Activated CD8-positive, alpha-beta T cell treated with anti-CD3 and anti-CD28 coated beads, Interleukin-2, amount 10 ng/mL, durations not matched to agents 7 days and 5 days (primary cell): ENCODE measurements around the gene VSTM4. TPM values are rescaled to one million over a fixed set of nuclear protein-coding genes. Genes with fewer than 3 reads are reported as not detected.

Experiments
- ATAC-seq: fragments of 150-1000 bp; cut with Tn5 transposase; one replicate; pipeline ENCODE4 v1.10.0; 2021; ENCODE audit warnings: moderate library complexity
- CTCF ChIA-PET: fragments of 350-600 bp; sonication (Branson Sonifier 250); formaldehyde crosslinking; loops from one replicate; lab custom pipeline; 2021; ENCODE audit warnings: antibody characterized with exemption; lab: Charles Lee
- POLR2A ChIA-PET: fragments of 350-600 bp; sonication (Branson Sonifier 250); formaldehyde crosslinking; loops from one replicate; lab custom pipeline; 2021; ENCODE audit warnings: antibody characterized with exemption; lab: Charles Lee
- DNase-seq: peaks from one replicate; pipeline ENCODE4 v3.0.0-alpha.2; 2020
- H3K27ac Mint-ChIP-seq: one replicate; pipeline ENCODE4 v1.8.0; 2021; ENCODE audit warnings: mild to moderate bottlenecking, mixed read lengths
- H3K27me3 Mint-ChIP-seq: one replicate; pipeline ENCODE4 v1.8.0; 2021; ENCODE audit warnings: low read depth, mixed read lengths
- H3K36me3 Mint-ChIP-seq: one replicate; pipeline ENCODE4 v1.8.0; 2021; ENCODE audit warnings: low read depth, mixed read lengths
- H3K4me1 Mint-ChIP-seq: one replicate; pipeline ENCODE4 v1.8.0; 2021; ENCODE audit warnings: low read depth, mixed read lengths
- H3K4me3 Mint-ChIP-seq: one replicate; pipeline ENCODE4 v1.8.0; 2021; ENCODE audit warnings: mild to moderate bottlenecking, mixed read lengths
- H3K9me3 Mint-ChIP-seq: one replicate; pipeline ENCODE4 v1.8.0; 2022; ENCODE audit warnings: mixed read lengths; ENCODE audit not compliant: insufficient read depth
- total RNA-seq, 2 experiments: library from RNA; stranded (reverse); gene quantifications; one replicate each; pipeline ENCODE4 v1.2.3, GENCODE V29; 2021

Gene VSTM4
- total RNA-seq, 2 experiments from 2014 or later: not detected

DNA sequence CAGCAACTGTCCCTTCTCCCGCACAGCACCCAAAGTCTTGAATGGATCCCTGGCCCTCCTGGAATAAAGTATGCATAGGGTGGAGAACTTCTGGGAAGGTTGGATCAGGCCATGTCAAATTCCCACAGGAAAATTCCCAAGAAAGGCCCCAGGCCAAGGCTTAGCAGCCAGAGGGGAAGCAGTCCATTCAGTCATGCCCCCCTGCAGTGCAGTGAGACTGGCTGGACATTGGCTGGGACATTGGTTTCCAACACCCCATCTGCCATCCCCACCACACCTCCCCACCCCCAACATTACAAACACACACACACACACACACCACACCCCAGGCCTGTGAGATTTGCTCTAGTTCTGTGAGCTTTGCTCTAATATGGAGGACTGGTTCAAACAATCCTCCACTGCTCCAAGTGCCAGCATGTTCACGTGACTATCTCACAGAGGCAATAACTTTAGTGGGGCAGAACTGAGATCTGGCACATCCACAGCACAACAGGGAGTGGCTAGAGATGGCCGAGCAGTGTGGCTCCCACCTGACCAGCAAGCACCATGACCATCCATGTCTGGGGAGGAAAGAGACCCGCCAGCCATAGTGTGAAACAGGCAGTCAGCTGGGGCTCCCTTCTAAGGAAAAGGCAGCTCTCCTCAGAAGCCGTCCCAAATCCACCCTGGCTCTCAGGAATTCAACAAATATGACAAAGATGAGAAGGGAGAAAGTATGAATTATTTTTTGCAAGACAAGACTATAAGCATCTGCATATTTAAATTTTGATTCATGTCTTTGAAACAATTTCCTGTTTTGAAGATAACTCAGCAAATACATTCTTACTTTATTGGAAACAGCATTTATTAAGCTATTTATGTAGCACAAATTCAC, 25.2 kb upstream of the VSTM4 start:
- Mint-ChIP-seq H3K4me1 (peaks cover 2% of the 10 kb centered on the region), H3K27me3 (peaks cover 18% of the 10 kb centered on the region), H3K9me3 (no peaks in the 10 kb centered on the region), H3K27ac (no peak overlapping the region), H3K36me3 (no peaks in the 10 kb centered on the region), H3K4me3 (no peak overlapping the region)
- ATAC-seq (no peak), DNase-seq (no peak)
- CTCF ChIA-PET: no interaction called here
- POLR2A ChIA-PET: no interaction called here

DNA sequence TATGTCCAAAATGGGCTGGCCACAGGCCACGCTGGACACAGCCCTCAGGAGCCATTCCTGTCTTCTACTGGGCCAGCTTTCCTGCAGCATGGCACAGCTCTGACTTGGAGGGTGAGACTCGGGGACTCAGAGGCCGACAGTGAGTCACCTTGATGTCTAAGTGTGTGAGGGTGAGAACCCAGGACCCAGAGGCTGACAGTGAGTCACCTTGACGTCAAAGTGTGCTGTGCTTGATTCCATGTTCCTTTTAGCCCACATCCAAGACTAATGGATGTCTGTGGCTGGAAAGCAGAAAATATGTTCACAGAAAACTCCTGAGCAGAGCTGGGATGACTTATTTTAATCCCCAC, 24.5 kb upstream of the VSTM4 start:
- Mint-ChIP-seq H3K27ac (no peak overlapping the region), H3K4me1 (peaks cover 3% of the 10 kb centered on the region), H3K27me3 (peaks cover 19% of the 10 kb centered on the region), H3K36me3 (no peaks in the 10 kb centered on the region), H3K4me3 (no peak overlapping the region), H3K9me3 (no peaks in the 10 kb centered on the region)
- DNase-seq: no peak
- POLR2A ChIA-PET: no interaction called here
- ATAC-seq: no peak
- CTCF ChIA-PET: no interaction called here

DNA sequence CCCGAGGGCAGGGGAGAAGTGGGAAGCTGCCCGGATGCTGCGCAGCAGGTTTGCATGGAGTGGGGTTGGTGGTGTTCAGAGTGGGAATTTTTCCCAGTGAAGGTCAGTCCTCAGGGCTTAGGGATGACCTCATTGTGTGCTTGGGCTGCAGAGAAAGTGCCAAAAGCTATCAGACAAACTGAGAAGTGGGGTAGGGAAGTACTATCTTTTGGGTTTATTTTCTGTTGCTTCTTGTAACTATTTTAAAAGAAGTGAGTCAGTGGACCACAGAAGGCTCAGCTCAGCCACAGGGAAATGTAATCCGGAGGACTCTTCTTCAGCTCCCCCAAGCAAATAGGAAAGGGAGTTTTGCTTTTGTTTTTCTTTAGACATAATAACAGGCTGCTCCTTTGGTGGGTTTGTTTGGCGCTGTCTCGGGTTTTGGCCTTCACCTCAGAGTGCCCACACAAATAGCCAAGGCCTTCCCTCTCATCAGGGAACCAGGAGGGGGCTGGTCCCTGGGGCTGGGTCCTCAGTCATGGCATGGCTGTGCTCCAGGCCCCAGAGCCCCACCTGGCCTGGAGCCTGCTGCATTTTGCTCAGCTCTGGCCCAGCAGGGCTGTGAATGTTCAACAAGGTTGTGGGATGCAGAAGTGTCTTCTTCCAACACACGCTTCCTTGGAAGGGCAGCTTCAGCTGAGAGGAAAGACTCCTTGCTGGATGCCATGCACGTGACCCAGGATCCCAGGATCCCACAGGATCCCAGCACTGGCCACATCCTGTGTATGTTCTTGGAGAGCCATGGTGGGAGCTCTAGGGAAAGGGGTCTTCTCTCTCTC, 23.9 kb upstream of the VSTM4 start:
- Mint-ChIP-seq H3K27ac (no peak overlapping the region), H3K4me3 (no peak overlapping the region), H3K4me1 (peaks cover 3% of the 10 kb centered on the region), H3K36me3 (no peaks in the 10 kb centered on the region), H3K27me3 (peaks cover 23% of the 10 kb centered on the region), H3K9me3 (no peaks in the 10 kb centered on the region)
- no peak for ATAC-seq
- CTCF ChIA-PET: no interaction called here
- POLR2A ChIA-PET: no interaction called here
- DNase-seq: no peak

DNA sequence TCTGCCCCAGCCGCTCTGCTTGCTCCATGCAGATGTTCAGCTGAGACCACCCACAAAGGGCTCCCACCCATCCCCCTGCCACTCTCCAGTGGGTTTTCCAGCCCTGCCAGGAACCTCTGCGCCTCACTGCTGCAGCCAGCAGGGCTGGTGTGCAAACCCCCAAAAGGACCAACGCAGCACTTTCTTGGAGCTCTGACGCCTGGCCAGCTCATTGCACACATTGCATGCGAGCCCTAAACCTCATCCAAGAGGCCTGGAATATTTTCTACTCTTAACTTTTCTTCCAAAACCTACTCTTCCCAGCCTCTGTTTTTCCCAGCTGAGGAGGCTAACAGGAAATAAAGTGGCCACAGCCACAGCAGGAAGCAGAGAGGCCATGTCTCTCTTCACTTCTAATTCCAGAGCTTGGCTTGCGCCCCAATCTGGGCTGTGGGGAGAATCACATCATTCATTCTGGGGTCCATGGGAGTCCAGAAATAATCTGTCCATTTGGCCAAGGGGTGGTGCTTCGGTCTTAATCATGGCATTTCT, 23.1 kb upstream of the VSTM4 start:
- no peak for ATAC-seq
- Mint-ChIP-seq H3K27me3 (peaks cover 26% of the 10 kb centered on the region), H3K36me3 (no peaks in the 10 kb centered on the region), H3K9me3 (no peaks in the 10 kb centered on the region), H3K4me1 (peaks cover 3% of the 10 kb centered on the region), H3K27ac (no peak overlapping the region), H3K4me3 (no peak overlapping the region)
- ChIA-PET CTCF (no interaction called here), POLR2A (no interaction called here)
- DNase-seq: no peak

DNA sequence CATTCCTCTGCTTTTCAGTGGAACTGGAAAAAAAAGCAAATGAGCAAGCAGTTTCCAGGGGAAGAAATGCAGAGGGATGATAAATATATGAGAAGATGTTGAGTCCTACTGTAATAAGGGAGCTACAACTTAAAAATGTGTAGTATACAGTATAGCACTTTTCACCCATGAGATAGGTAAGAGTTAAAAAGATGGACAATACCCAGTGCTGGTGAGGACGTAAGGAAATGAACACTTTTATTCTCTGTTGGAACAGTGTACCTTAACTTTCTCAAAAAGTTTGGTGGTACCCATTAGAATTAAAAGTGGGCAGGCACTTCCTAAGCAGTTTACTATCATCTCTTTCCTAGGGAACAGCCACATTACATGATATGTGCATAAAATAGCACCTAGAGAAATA, 21.2 kb upstream of the VSTM4 start:
- H3K27me3 Mint-ChIP-seq: peaks cover 23% of the 10 kb centered on the region
- DNase-seq (no peak), ATAC-seq (no peak)
- POLR2A ChIA-PET: no interaction called here
- peaks cover 3% of the 10 kb centered on the region for H3K4me1 Mint-ChIP-seq
- H3K36me3 Mint-ChIP-seq: no peaks in the 10 kb centered on the region
- H3K4me3 Mint-ChIP-seq: no peak overlapping the region
- H3K9me3 Mint-ChIP-seq: no peaks in the 10 kb centered on the region
- no peak overlapping the region for H3K27ac Mint-ChIP-seq
- CTCF ChIA-PET: no interaction called here

DNA sequence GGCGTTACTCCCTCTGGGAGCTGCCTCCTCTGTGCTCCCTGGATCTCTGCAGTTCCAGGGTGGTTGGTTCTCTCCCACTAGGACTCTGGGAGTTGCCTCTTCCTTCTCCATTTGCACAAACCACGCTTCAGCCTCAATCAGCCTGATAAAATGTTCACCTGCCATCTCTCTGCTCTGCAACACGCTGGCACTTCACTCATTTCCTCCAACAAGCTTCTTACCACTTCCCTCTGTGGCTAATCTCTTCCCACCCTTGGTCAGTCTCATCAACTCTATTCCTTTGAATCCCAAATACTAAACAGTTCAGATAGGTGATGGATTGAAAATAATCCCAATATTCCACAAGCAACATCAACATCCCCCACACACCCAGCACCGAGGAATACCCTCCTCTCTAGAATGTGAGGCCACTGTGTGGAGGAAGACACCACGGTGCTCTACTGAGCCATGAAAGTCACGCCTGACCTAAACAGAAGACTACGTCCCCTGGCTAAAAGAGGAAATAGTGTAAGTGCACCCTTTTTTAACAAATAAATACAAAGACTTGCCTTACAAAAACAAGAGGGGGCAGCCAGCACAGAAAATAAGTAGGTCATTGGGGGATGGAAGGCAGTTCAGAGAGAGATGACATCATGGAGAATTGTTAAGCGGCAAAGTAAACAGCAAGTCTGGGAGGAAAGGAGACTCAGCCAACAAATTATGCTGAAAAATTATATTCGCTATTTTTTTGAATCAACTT, 20.4 kb upstream of the VSTM4 start:
- Mint-ChIP-seq H3K4me3 (no peak overlapping the region), H3K9me3 (no peaks in the 10 kb centered on the region), H3K27me3 (peaks cover 22% of the 10 kb centered on the region), H3K4me1 (peaks cover 3% of the 10 kb centered on the region), H3K36me3 (no peaks in the 10 kb centered on the region), H3K27ac (no peak overlapping the region)
- ChIA-PET CTCF (no interaction called here), POLR2A (no interaction called here)
- ATAC-seq (no peak), DNase-seq (no peak)

DNA sequence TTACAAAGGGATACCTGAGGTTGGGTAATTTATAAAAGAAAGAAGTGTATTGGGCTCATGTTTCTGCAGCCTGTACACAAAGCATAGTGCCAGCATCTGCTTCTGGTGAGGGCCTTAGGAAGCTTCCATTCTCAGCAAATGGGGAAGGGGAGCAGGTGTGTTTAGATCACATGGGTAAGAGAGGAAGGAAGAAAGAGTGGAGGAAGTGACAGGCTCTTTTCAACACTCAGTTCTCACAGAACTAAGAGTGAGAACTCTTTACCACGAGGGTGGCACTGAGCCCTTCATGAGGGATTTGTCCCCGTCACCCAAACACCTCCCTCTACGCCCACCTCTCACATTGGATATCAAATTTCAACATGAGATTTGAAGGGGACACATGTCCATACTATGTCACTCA, 19.0 kb upstream of the VSTM4 start:
- no peak for DNase-seq
- no peak overlapping the region for H3K4me3 Mint-ChIP-seq
- H3K36me3 Mint-ChIP-seq: no peaks in the 10 kb centered on the region
- ChIA-PET CTCF (no interaction called here), POLR2A (no interaction called here)
- peaks cover 3% of the 10 kb centered on the region for H3K4me1 Mint-ChIP-seq
- H3K9me3 Mint-ChIP-seq: no peaks in the 10 kb centered on the region
- no peak for ATAC-seq
- peaks cover 24% of the 10 kb centered on the region for H3K27me3 Mint-ChIP-seq
- no peak overlapping the region for H3K27ac Mint-ChIP-seq

DNA sequence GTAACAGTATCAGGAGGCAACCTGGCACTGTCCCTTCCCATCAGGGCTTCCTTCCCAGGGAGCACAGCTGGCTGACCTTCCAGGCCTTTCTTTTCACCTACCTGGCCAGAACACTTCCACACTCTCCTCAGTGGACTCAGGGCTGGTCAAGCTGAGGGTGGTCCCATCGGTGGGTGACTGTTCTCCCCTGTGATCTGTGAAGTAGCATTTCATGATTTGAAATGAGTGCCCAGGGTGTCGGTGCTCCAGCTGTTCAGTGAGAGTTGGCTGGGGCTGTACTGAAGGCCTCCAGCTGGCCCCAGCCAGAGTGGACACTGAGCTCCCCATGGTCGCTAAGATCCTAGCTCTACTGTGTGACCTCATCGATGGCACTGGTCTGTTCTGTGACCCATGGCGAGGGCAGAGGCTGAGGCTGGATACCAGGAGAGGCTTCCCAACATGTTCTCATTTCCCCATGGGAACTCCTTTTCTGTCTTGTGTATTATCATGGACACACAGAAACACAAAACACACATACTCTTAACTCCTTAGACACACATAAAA, 18.5 kb upstream of the VSTM4 start, which contains the start of gene FAM170B:
TSS of gene FAM170B (minus strand) at position 316 of the 543 bp plus-strand sequence. CDS start at position 213, 103 bp downstream.
- ATAC-seq (no peak), DNase-seq (no peak)
- CTCF ChIA-PET: no interaction called here
- Mint-ChIP-seq H3K27ac (no peak within 1 kb of the TSS), H3K9me3 (no peaks in the 10 kb centered on the region), H3K4me3 (no peak within 1 kb of the TSS), H3K4me1 (peaks cover 3% of the 10 kb centered on the region), H3K36me3 (no peaks in the 10 kb centered on the region), H3K27me3 (peaks cover 24% of the 10 kb centered on the region)
- POLR2A ChIA-PET: no interaction called here

DNA sequence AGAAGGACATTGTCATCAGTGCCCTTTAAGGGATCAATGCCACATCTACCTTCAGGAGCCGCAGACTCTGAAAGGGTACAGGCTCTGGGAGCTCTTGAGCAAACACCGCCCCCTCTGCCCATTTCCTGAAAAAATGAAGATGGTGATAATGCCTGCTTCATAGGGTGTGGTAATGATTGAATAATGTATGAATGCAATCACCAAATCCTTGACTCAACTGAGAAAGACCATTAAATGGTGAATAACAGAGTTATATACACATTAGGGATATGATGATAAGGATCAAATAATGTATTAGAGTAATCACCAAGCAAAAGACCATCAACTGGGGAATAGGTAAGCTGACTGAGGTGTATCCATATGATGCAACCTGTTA, 17.0 kb upstream of the VSTM4 start:
- Mint-ChIP-seq H3K27ac (no peak overlapping the region), H3K4me1 (peaks cover 3% of the 10 kb centered on the region), H3K9me3 (no peaks in the 10 kb centered on the region), H3K4me3 (no peak overlapping the region), H3K27me3 (peaks cover 29% of the 10 kb centered on the region), H3K36me3 (no peaks in the 10 kb centered on the region)
- DNase-seq (no peak), ATAC-seq (no peak)
- ChIA-PET CTCF (no interaction called here), POLR2A (no interaction called here)

DNA sequence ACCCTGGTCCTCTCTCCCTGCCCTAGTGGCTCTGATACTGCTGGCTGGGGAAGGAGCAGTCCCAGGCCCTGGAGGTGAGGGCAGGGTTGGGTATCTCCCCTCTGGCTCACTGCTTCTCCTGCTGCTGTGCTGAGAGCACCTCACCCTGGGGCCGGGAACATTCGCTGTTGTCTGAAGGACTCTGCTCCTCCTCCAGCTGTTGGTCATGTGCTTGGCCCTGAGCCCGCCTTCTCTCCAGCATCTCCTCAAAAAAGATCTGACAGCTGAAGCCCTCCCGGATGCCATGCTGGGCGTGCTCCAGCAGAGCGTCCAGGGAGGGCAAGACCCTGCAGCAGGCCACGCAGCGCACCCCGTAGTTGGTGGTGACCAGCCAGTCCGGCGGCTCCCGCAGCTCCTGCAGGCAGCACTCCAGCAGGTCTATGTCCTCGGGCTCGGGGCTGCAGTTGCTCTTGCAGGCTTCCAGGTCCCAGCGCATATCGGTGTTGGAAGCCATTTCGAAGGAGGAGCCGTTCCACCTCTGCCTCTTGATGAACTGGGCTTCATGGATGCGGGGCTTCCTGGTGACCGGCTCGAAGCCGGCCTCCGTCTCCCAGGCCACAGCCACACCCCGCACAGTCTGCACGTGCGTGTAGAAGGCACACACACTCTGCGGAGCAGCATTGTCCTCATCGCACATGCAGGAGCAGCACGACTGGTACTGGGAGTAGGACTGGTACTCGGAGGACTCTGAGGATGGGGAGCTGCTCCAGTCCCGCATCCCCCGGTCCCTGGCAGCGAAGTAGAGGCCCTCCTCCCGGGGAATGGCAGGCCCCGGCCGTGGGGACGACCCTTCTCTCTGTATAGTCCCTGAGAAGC, 16.4 kb upstream of the VSTM4 start:
- Mint-ChIP-seq H3K4me3 (no peak overlapping the region), H3K27ac (no peak overlapping the region), H3K27me3 (peaks cover 24% of the 10 kb centered on the region), H3K9me3 (no peaks in the 10 kb centered on the region), H3K36me3 (no peaks in the 10 kb centered on the region), H3K4me1 (peaks cover 3% of the 10 kb centered on the region)
- POLR2A ChIA-PET: no interaction called here
- ATAC-seq: no peak
- DNase-seq: no peak
- CTCF ChIA-PET: no interaction called here

DNA sequence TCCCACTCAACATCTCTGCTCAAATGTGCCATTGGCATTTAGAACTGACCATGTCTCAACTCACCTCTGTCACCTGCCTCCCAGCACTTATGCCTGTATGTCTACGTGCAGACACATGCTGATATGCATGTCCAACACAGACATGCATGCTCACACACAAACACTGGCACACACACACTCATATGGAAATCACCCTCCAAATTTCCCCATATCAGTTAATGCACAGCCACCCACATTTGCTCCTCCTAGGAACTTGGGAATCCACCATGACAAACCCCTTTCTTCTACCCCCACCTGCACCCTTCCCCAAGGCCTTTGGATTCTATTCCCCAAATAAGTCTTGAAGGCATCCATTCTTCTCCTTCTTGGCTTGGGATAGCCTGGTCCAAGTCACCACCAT, 14.1 kb upstream of the VSTM4 start:
- H3K4me3 Mint-ChIP-seq: no peak overlapping the region
- ChIA-PET POLR2A (no interaction called here), CTCF (no interaction called here)
- H3K27me3 Mint-ChIP-seq: peaks cover 18% of the 10 kb centered on the region
- ATAC-seq (no peak), DNase-seq (no peak)
- H3K27ac Mint-ChIP-seq: no peak overlapping the region
- H3K9me3 Mint-ChIP-seq: no peaks in the 10 kb centered on the region
- no peaks in the 10 kb centered on the region for H3K4me1 Mint-ChIP-seq
- H3K36me3 Mint-ChIP-seq: no peaks in the 10 kb centered on the region
